Amniotic stem cell (primary cell): ENCODE measurements around the gene SLC35F6.
"Not testable (repeated sequence)": the region's sequence is repeated elsewhere in the genome, so short reads cannot be mapped to it uniquely, and the experiment has no call there.

Source experiments
- DNase-seq: peaks from one replicate; lab custom pipeline; 2025; lab: John Stamatoyannopoulos, UW

The SLC35F6 gene

DNA sequence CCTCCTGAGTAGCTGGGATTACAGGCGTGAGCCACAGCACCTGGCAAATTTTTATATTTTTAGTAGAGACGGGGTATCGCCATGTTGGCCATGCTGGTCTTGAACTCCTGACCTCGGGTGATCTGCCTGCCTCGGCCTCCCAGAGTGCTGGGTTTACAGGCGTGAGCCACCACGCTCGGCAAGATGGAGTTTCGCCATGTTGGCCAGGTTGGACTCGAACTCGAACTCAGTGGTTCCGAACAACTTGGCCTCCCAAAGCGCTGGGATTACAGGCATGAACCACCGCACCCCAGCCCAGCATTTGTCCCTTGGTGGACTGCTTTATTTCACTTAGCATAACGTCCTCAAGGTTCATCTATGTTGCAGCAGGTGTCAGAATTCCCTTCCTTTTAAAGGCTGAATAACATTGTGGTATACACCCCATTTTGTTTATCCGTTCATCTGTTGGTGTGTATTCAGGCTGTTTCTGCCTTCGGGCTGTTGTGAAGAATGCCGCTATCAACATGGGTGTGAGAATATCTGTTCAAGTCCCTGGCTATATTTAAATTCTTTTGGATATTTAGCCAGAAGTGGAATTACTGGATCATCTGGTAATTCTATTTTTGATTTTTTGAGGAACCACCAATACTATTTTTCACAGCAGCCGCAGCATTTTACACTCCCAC lies 20.6 kb downstream of the SLC35F6 start:
- DNase-seq, result no peak

GRCh38 chr2:26785431-26786206 lies 21.5 kb downstream of the SLC35F6 start, which contains the start of gene CENPA:
Gene CENPA, plus strand, starts transcription at chr2:26786056. Its CDS starts 141 bp downstream, at chr2:26786197.
- peak; percentile 98 for DNase-seq

- DNase-seq, result no peak
Measured at GRCh38 chr2:26786207-26787028, 22.3 kb downstream of the SLC35F6 start.

DNA sequence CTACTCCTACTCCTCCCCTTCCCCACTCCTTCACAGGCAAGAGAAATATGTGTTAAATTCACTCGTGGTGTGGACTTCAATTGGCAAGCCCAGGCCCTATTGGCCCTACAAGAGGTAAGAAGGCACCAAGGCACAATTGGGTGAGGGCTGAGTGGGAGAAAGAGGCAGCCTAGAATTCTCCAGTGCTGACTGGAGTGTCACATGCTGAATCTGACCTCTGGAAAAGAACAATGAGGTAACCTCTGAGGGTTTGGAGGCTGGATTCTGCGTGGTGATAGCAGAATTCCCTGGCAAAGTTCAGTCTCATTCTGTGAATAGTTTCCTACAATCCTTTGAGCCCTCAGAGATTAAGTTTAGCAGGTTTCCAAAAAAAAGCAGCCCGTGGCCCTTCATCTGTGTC lies 28.6 kb downstream of the SLC35F6 start:
- no peak for DNase-seq

- DNase-seq, result no peak
Measured at GRCh38 chr2:26793518-26793917, 29.4 kb downstream of the SLC35F6 start.

- DNase-seq, result not testable (repeated sequence)
Measured at GRCh38 chr2:26795135-26795534, 31.1 kb downstream of the SLC35F6 start.

DNA sequence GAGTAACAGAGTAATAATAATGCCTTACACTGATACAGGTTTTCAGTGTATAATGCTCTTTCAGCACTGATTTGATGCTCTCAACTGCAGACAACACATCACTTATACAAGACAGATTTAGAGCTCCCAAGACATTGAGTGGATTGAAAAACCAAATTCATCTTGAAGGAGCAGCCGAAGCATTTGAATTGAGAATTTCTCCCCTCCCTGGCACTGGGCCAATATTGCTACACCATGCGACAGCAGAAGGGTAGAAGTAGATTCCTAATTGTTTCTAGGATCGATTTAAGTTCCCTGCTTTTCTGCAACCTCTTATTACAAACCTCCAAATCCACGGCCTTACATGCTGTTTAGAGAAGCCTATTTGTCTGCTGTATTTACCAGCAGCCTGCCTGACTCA lies 37.2 kb downstream of the SLC35F6 start:
- no peak for DNase-seq

DNA sequence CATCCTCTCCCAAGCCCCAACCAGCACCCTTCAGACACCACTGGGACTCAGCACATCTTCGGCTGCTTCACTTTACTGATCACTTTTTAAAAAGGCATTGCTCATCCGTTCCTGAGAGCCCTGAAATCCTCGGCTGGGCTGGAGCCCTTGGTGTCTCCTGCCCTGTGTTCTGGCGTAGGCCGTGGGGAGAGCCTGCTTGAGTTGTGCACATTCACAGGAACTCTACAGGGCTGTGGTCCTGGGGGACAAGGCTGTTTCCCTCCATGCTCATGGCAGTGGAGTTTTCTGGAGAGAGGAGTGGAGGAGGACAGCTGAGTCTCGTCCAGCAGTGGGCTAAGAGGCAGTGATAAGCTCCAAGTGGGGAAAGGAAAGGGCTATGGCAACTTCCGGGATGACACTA lies 37.7 kb downstream of the SLC35F6 start:
- DNase-seq, result no peak

- DNase-seq, result no peak
Measured at GRCh38 chr2:26805241-26805676, 41.2 kb downstream of the SLC35F6 start.

- DNase-seq, result no peak
Measured at GRCh38 chr2:26807788-26808460, 43.8 kb downstream of the SLC35F6 start.

GRCh38 chr2:26809211-26809610 lies 45.1 kb downstream of the SLC35F6 start:
- no peak for DNase-seq

GRCh38 chr2:26809876-26810577 lies 45.9 kb downstream of the SLC35F6 start:
- DNase-seq, result no peak

DNA sequence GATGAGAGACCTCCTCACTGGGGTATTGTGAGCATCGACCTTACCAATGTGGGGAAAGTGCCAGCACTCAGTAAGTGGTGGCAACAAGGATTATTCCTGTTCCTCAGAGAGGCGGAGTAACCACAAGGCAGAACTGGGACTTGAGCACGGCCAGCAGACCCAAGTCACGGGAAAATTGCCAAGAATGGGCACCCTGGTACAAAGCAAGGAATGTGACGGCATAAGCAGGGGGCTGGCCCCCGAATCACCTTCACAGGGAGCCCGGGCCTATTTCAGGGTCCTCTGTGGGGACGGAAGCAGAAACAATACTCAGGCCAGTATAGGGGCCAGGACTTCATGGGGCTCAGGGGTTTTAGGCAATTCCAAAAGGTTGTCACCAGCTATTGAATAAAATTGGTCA lies 47.2 kb downstream of the SLC35F6 start:
- DNase-seq, result no peak

GRCh38 chr2:26811791-26812694 lies 48.0 kb downstream of the SLC35F6 start:
- DNase-seq, result no peak

DNA sequence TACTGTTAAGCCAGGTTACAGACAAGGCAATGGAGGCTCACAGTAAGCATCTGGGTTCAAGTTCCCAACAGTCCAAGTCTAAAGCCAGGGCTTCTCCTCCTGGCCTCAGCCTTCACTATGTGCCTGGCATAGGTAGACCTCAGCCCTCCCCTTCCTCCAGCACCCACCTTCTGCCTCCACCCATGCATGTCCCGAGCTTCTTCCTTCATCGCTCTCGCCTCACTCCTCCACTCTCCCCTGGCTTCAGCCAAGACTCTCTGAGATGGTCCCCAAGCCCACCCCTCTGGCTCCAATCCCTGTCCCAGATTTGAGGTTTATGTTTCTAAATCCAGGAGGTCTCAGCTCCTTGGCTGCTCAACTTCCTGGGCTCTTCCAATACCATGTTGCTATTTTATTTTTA lies 48.6 kb downstream of the SLC35F6 start:
- DNase-seq, result no peak

DNA sequence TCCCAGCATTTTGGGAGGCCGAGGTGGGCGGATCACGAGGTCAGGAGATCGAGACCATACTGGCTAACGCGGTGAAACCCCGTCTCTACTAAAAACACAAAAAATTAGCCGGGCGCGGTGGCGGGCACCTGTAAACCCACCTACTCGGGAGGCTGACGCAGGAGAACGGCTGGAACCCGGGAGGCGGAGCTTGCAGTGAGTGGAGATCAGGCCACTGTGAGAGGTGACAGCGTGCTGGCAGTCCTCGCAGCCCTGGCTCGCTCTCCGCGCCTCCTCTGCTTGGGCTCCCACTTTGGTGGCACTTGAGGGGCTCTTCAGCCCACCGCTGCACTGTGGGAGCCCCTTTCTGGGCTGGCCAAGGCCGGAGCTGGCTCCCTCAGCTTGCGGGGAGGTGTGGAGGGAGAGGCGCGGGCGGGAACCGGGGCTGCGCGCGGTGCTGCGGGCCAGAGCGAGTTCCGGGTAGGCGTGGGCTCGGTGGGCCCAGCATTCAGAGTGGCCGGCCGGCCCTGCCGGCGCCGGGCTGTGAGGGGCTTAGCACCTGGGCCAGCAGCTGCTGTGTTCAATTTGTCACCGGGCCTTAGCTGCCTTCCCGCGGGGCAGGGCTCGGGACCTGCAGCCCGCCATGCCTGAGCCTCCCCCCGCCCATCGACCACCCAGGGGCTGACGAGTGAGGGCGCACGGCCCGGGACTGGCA lies 50.1 kb downstream of the SLC35F6 start:
- not testable (repeated sequence) for DNase-seq

DNA sequence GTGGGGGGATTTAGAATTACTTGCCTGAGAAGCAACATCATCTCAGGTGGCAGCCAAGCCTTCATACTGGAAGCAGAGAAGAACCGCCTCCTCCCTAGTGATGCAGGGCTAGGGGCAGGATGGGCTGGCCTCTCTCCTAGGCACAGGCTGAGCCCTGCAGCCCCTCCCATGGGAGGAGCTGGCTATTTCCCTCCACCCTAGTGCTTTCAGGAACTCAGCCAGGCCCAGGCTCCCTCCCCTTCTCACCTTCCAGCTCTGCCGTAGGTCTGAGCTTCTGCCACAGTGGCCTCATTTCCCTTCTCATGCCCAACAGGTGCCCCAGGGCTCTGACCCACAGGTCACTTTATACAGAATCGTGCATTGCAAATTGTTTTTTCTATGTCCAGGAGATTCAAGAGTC lies 52.8 kb downstream of the SLC35F6 start:
- DNase-seq, result no peak

DNA sequence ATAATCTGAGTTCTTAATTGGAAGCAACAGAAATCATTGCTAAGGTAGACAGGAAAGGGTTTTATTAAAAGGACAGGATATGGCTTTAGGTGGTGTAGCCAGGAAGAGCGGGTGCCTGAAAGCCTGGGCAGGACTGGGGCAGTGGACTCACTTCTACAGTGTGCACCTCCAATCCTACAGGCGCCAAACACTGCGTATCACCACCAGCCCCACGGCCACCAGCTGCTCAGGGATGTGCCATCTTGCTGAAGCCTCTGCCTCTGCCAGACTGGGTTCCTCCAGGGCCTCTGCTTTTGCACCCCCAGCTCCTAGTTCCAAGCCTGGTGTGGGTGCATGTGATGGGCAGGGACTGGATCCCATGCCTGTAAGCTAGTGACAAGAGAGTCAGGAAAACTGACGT lies 54.2 kb downstream of the SLC35F6 start:
- no peak for DNase-seq

GRCh38 chr2:26818972-26819371 lies 54.9 kb downstream of the SLC35F6 start:
- no peak for DNase-seq

DNA sequence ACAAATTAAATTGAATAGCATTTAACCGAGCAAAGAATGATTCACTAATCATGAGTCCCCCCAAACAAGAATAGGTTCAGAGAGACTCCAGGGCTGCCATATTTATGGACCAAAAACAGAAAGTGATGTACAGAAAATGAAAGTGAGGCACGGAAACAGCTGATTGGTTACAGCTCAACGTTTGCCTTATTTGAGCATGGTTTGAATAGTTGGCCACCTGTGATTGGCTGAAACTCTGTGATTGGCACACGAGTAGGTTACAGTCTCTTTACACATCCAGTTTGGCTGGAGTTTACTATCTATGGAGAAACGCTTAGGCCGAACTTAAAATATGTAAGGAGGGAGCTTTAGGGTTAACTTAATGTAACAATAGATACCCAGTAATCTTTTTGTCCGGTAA lies 56.8 kb downstream of the SLC35F6 start:
- DNase-seq, result no peak
